Adrenal gland (tissue), 12 donors: ENCODE data around the gene S100A13. TPM values are rescaled to one million over a fixed set of nuclear protein-coding genes. Genes with fewer than 3 reads are reported as not detected.

Source experiments
- DNase-seq, 7 donors: peaks; one replicate each; pipeline ENCODE4 v3.0.0-alpha.2; 2019 to 2020
- H3K27ac ChIP-seq, 5 donors: fragments of 200-600 bp; sonication (generic) in 4 of 5; 1 replicate in 3 of 5; 2 replicates in 2 of 5; pipeline versions ENCODE4 v1.5.1 to v1.8.0; 2016 to 2020; ENCODE audit warnings: mild to moderate bottlenecking in 1 of 5
- H3K27me3 ChIP-seq: fragments of 200-600 bp; 2 replicates; pipeline ENCODE4 v1.8.0; 2021
- H3K36me3 ChIP-seq, 2 donors: fragments of 200-600 bp; replicated peaks in 1 of 2; 1 replicate in 1 of 2; 2 replicates in 1 of 2; pipeline versions ENCODE4 v1.5.1 to v1.8.0; 2018 to 2022
- H3K4me1 ChIP-seq, 2 donors: fragments of 200-600 bp; replicated peaks in 1 of 2; 1 replicate in 1 of 2; 2 replicates in 1 of 2; pipeline versions ENCODE4 v1.5.1 to v1.8.0; 2018 to 2021
- H3K4me3 ChIP-seq, 4 donors: fragments of 200-600 bp; sonication (generic) in 3 of 4; one replicate each; pipeline ENCODE4 v1.5.1; 2016 to 2018
- H3K9me3 ChIP-seq, 3 donors: fragments of 200-600 bp; sonication (generic) in 1 of 3; replicated peaks in 1 of 3; 1 replicate in 2 of 3; 2 replicates in 1 of 3; pipeline versions ENCODE4 v1.5.1 to v1.8.0; 2016 to 2021
- POLR2A ChIP-seq, 2 donors: fragments of 450-650 bp; IDR thresholded peaks; one replicate each; pipeline ENCODE4 v1.6.1; 2017; ENCODE audit warnings: antibody characterized with exemption in 2 of 2, mild to moderate bottlenecking in 2 of 2, moderate library complexity in 1 of 2
- WGBS, 4 donors: extraction: QIAGEN DNeasy Blood & Tissue Kit in 2 of 4; methylation state at CpG; one replicate each; pipeline versions ENCODE4 v1.1.5 to v1.1.7; 2013 to 2017; 5-methylcytosine and 5-hydroxymethylcytosine counted together
- intact Hi-C, 2 donors: fragments of 100-400 bp; cut with DNase I; formaldehyde crosslinking; loops; one replicate each; pipeline versions ENCODE4 v1.14.1 to v1.15.0; 2022 to 2023
- polyA plus RNA-seq, 3 donors: library from polyadenylated mRNA; stranded (reverse); fragments of 200-250 nt in 2 of 3; fragments of 350-450 nt in 1 of 3; fragmentation: Illumina TruSeq in 1 of 3; extraction: RNeasy Lipid Tissue Mini Kit (QIAGEN cat#74804) in 1 of 3; gene quantifications; one replicate each; pipeline ENCODE4 v1.2.3, GENCODE V29; 2013 to 2014
- total RNA-seq, 9 donors: library from RNA; depleted of rRNA in 4 of 9; stranded (reverse); fragments of >200 nt in 4 of 9; fragments of 120-200 nt in 1 of 9; fragmentation: NEBNext Ultra II Directional in 1 of 9; extraction: Animal tissue kit (Norgen Biotek cat#: 25700) in 1 of 9; gene quantifications; one replicate each; pipeline versions ENCODE4 v1.1.0 to v1.2.4, GENCODE V29; 2013 to 2023
- TF ChIP-seq, protein P1 (sequence below), 6 experiments: fragments of 450-650 bp in 4 of 6; fragments of 200-600 bp in 2 of 6; sonication (generic) in 1 of 6; IDR thresholded peaks; 1 replicate in 5 of 6; 2 replicates in 1 of 6; pipeline versions ENCODE4 v1.5.1 to v1.8.0; 2016 to 2021; ENCODE audit warnings: antibody characterized with exemption in 6 of 6, mild to moderate bottlenecking in 2 of 6, moderate library complexity in 1 of 6
- donor health status: healthy with polysubstance abuse.
- donor health status: Bipolar disorder and iron deficiency.
- donor health status: DM: yes; HTN: yes; CAD: no.
- donor health status: DM: no; HTN: no; CAD: no.
- donor health status: DM: no; HTN: no; CAD: no.
- donor health status: DM: yes; HTN: yes; CAD: no.

S100A13 gene
- total and polyA plus RNA-seq, 12 donors, result 57.6 to 289 (median 168) TPM

DNA sequence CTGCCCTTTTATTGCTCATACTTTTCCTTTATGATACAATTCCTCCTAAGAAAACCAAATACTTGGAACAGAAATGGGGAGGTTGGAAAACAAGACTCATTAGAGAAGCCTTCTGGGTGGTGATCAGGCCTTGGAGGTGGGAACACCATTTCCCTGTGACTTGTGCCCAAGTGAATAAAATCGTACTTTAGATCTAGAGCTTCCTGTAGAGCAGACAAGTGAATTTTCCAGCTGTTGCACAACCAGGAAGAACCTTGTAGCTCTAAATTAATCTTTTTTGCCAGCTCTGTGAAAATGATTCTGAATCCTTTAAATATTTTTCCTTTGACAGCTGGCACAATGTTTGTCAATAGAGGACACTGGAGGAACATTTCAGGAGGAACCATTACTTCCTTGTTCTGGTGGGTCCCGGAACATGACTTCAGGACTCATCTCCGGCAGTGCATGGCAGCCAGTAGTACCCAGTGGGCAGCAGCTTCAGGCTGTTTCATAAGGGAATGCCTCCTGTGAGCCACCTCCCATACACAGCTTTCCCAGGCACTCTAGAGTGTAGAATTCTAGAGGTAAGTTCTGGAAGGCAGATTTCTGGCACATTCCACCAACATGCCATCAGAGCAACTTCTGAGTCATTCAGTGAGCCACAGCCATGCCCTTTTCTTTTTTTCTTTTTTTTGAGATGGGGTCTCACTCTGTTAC is 25.6 kb upstream of the S100A13 start:
- no peaks in the 10 kb centered on the region for H3K9me3 ChIP-seq
- no peaks in the 10 kb centered on the region for H3K27me3 ChIP-seq
- peak in 2 of 7 donors; percentile 49 to 56 for DNase-seq
- no peaks in the 10 kb centered on the region for H3K36me3 ChIP-seq
- 29 to 53% (median 45%) methylated on average over 2 to 3 of the region's 3 CpGs for WGBS, 4 donors
- peaks cover 11 to 14% of the 10 kb centered on the region in 2 donors for H3K4me1 ChIP-seq
- no peak for TF ChIP-seq POLR2A (IDR thresholded peaks at IDR 0.05)
- TF ChIP-seq, protein P1, sequence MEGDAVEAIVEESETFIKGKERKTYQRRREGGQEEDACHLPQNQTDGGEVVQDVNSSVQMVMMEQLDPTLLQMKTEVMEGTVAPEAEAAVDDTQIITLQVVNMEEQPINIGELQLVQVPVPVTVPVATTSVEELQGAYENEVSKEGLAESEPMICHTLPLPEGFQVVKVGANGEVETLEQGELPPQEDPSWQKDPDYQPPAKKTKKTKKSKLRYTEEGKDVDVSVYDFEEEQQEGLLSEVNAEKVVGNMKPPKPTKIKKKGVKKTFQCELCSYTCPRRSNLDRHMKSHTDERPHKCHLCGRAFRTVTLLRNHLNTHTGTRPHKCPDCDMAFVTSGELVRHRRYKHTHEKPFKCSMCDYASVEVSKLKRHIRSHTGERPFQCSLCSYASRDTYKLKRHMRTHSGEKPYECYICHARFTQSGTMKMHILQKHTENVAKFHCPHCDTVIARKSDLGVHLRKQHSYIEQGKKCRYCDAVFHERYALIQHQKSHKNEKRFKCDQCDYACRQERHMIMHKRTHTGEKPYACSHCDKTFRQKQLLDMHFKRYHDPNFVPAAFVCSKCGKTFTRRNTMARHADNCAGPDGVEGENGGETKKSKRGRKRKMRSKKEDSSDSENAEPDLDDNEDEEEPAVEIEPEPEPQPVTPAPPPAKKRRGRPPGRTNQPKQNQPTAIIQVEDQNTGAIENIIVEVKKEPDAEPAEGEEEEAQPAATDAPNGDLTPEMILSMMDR (IDR thresholded peaks at IDR 0.05), result no peak
- peak overlapping the region in 4 of 5 donors; percentile 72 to 76 (median 74) for H3K27ac ChIP-seq
- intact Hi-C loops, result no loop called here
- H3K4me3 ChIP-seq, result no peak overlapping the region

DNA sequence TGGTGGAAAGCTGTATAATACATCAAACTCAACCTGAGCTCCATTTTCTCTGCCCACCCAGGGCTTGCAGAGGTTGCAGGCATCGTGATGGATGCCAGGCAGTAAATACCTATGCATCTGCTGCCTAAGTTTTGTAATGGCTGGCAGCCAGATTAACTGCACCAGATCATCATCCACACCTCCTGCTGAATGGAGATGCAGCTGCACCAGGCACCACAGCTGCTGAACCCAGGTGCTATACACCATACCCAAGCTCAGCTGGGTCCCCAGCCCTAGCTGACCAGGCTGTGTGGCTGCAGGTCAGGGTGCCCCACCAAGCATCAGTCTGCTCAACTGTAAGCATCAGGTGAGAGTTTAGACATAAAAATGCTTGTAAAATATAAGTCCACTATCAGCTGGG is 24.5 kb upstream of the S100A13 start:
- Histone ChIP-seq H3K27ac (no peak overlapping the region), H3K4me1 (peaks cover 9 to 14% of the 10 kb centered on the region in 2 donors), H3K4me3 (no peak overlapping the region), H3K36me3 (no peaks in the 10 kb centered on the region), H3K9me3 (no peaks in the 10 kb centered on the region), H3K27me3 (no peaks in the 10 kb centered on the region)
- no peak for TF ChIP-seq POLR2A (IDR thresholded peaks at IDR 0.05)
- TF ChIP-seq, protein P1 (IDR thresholded peaks at IDR 0.05), result no peak
- WGBS, 4 donors, result 76 to 96% (median 87%) methylated on average over 1 of the region's 1 CpG
- intact Hi-C loops, result no loop called here
- DNase-seq, result no peak

DNA sequence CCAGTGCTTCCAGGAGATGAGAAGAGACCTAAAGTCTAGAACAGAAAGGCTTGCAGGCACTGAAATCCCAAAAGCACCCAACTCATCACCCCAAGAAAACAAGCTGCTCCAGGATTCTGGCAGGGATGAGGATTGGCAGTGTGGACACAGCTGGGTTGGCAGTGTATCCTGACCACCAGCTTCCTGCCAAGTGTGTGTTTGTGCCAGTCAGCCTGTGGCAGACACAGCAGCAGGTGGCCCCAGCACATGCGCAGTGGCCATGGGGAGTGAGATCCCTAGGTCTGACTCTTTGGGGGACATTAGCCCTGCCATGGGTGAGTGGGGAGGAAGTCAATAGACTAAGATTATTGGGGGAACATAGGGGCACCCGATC is 22.5 kb upstream of the S100A13 start:
- H3K9me3 ChIP-seq, result no peaks in the 10 kb centered on the region
- intact Hi-C loops, result no loop called here
- H3K4me3 ChIP-seq, result no peak overlapping the region
- no peak overlapping the region for H3K27ac ChIP-seq
- no peaks in the 10 kb centered on the region for H3K27me3 ChIP-seq
- peak in 1 of 7 donors; percentile 39 for DNase-seq
- 79 to 88% (median 81%) methylated on average over 1 to 2 of the region's 2 CpGs for WGBS, 4 donors
- H3K36me3 ChIP-seq, result peaks cover 0 to 17% of the 10 kb centered on the region in 2 donors
- no peak for TF ChIP-seq POLR2A (IDR thresholded peaks at IDR 0.05)
- TF ChIP-seq, protein P1 (IDR thresholded peaks at IDR 0.05), result no peak
- peaks cover 9 to 14% of the 10 kb centered on the region in 2 donors for H3K4me1 ChIP-seq

DNA sequence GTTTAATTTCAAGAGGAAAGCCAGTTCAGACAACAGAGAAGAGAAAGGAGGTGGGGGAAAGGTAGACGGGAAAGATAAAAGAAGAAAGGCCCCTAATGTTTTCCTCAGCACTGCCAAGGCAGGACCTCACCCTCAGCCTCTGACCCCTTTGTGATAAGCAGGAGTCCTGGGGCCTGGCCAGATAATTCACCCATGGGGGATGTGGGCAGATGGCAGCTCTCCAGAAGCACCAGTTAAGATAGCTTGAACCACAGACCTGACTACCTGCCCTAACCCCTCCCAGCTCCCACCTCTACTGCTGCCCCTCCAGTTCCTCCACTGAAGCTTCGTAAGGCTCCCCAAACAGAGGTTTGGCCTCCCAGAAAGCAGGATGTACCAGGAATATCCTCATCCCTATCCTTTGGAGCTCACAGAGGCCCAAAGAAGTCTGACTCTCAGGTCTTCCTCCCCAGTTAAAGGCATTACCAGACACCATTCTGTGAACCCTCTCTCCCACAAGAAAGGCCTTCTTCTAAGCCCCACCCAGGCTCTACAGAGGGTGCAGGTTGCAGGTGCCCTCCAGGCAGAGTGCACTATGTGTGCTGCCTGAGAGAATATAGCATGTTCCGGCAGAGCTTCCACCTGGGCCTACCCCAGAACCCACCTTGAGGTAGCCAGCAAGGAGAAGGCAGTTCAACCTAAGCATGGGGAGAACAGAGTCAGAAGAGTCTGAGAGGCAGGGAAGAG is 22.0 kb upstream of the S100A13 start:
- H3K27ac ChIP-seq, result no peak overlapping the region
- H3K9me3 ChIP-seq, result no peaks in the 10 kb centered on the region
- H3K4me3 ChIP-seq, result no peak overlapping the region
- DNase-seq, result no peak
- peaks cover 0 to 21% of the 10 kb centered on the region in 2 donors for H3K36me3 ChIP-seq
- no peaks in the 10 kb centered on the region for H3K27me3 ChIP-seq
- peaks cover 9 to 14% of the 10 kb centered on the region in 2 donors for H3K4me1 ChIP-seq
- intact Hi-C loops, result no loop called here
- WGBS, 4 donors, result 42 to 76% (median 49%) methylated on average over 3 of the region's 3 CpGs
- TF ChIP-seq, protein P1 (IDR thresholded peaks at IDR 0.05), result no peak
- no peak for TF ChIP-seq POLR2A (IDR thresholded peaks at IDR 0.05)
